ENCODE data around the gene NUP62CL.

The NUP62CL gene

DNA sequence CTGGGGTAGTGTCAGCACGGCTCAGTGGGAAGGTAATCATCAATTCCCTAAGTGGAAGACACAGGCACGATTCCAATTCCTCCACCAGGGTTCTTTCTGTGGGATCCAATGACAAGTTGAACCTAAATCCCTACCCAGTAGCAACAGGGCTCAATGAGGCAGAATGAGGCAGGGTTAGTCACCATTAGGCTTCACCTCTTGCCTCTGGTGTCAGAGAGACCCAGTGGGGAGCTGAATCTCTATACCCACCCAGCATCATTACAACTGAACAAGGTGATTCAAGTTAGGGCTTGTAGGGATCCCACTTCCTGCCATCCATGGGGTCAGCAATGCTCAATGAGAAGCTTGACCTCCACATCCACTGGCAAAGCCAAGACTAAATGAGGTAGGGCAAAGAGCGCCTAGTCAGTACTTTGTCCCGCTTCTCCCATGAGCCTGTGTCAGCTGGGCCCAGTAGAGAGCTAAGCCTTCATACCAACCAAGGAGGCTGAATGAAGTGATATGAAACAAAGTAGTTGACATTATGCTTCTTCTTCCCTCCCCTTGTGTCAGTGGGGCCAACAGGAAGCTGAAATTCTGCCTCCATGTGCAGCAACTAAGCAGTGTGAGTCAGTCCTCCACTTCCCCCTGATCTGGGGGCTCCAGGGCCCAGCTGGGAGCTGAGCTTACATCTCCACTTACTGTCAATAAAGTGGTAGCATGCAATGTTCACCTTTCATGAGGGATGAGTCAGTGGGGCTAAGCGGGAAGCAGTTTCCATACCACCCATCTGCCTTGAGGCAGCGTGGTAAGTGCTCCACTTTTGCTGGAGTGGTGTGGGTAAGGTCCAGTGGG lies 51.2 kb downstream of the NUP62CL start:
- H3K36me3 ChIP-seq (ENCODE audit: control insufficient read depth, insufficient read depth, low read length): no peaks in the 10 kb centered on the region
- no peaks in the 10 kb centered on the region for H3K27me3 ChIP-seq (replicated peaks; ENCODE audit: control insufficient read depth, insufficient read depth, low read length)
- TF ChIP-seq, protein P1, sequence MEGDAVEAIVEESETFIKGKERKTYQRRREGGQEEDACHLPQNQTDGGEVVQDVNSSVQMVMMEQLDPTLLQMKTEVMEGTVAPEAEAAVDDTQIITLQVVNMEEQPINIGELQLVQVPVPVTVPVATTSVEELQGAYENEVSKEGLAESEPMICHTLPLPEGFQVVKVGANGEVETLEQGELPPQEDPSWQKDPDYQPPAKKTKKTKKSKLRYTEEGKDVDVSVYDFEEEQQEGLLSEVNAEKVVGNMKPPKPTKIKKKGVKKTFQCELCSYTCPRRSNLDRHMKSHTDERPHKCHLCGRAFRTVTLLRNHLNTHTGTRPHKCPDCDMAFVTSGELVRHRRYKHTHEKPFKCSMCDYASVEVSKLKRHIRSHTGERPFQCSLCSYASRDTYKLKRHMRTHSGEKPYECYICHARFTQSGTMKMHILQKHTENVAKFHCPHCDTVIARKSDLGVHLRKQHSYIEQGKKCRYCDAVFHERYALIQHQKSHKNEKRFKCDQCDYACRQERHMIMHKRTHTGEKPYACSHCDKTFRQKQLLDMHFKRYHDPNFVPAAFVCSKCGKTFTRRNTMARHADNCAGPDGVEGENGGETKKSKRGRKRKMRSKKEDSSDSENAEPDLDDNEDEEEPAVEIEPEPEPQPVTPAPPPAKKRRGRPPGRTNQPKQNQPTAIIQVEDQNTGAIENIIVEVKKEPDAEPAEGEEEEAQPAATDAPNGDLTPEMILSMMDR (IDR thresholded peaks at IDR 0.05; ENCODE audit: insufficient read depth, low read length, poor library complexity, severe bottlenecking): no peak
- no peak for DNase-seq (ENCODE audit: extremely low read depth, insufficient read length)
- no peak overlapping the region for H3K4me3 ChIP-seq (replicated peaks; ENCODE audit: low read depth, low read length)

DNA sequence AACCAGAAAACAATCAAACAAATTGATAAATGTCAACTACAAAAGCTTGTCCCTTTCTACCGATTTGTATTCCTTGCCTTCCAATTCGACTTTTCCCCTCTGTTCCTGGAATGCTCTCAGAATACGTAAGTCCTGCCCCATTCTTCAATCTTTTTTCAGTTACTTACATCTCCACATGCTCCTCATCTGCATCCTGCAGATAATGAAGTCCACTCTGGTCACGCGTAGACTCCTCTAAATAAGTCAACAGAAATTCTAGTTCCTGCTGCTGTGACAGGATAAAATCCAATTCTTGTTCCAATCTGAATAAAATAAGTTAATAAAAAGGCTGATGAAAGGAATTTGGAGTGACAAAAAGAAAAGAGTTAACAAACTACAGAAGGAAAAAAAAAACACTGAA lies 53.2 kb downstream of the NUP62CL start:
- no peak for DNase-seq (ENCODE audit: extremely low read depth, insufficient read length)
- Histone ChIP-seq H3K4me3 (replicated peaks; ENCODE audit: low read depth, low read length) (no peak overlapping the region), H3K27me3 (replicated peaks; ENCODE audit: control insufficient read depth, insufficient read depth, low read length) (no peaks in the 10 kb centered on the region), H3K36me3 (ENCODE audit: control insufficient read depth, insufficient read depth, low read length) (no peaks in the 10 kb centered on the region)
- TF ChIP-seq, protein P1 (IDR thresholded peaks at IDR 0.05; ENCODE audit: insufficient read depth, low read length, poor library complexity, severe bottlenecking): no peak

DNA sequence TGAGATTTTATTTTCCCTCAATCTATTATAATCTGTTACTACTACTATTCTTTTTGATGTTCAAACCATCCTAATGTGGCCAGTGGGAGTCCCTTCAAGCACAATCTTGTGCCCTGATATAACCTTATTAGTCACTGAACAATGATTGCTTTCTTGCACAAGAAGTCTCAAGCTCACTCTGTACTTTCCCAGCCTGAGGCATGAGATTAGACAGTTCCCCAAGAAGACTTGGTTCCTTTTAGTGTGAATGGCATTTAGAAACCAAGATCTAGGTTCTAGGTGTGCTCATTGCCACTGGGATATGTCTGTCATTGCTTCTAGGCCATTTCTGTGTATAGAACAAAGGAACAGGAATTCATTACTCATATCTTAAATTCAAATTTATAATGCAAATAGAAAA lies 59.6 kb downstream of the NUP62CL start:
- no peak overlapping the region for H3K4me3 ChIP-seq (replicated peaks; ENCODE audit: low read depth, low read length)
- no peaks in the 10 kb centered on the region for H3K36me3 ChIP-seq (ENCODE audit: control insufficient read depth, insufficient read depth, low read length)
- H3K27me3 ChIP-seq (replicated peaks; ENCODE audit: control insufficient read depth, insufficient read depth, low read length): no peaks in the 10 kb centered on the region
- DNase-seq (ENCODE audit: extremely low read depth, insufficient read length): no peak
- TF ChIP-seq, protein P1 (IDR thresholded peaks at IDR 0.05; ENCODE audit: insufficient read depth, low read length, poor library complexity, severe bottlenecking): no peak

DNA sequence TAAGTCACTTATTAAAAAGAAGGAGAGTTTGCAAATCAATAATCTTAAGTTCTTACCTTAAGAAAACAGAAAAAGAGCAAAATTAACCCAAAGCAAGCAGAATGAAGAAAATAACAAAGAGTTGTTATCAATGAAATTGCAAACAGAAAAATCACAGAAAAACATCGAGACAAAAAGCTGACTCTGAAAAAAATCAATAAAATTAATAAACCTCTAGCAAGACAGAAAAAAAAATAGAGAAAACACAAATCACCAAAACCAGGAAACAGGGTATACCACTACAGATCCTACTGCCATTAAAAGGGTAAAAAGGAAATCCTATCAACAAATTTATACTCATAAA lies 70.3 kb downstream of the NUP62CL start:
- Histone ChIP-seq H3K36me3 (ENCODE audit: control insufficient read depth, insufficient read depth, low read length) (no peaks in the 10 kb centered on the region), H3K27me3 (replicated peaks; ENCODE audit: control insufficient read depth, insufficient read depth, low read length) (no peaks in the 10 kb centered on the region), H3K4me3 (replicated peaks; ENCODE audit: low read depth, low read length) (no peak overlapping the region)
- DNase-seq (ENCODE audit: extremely low read depth, insufficient read length): no peak
- TF ChIP-seq, protein P1 (IDR thresholded peaks at IDR 0.05; ENCODE audit: insufficient read depth, low read length, poor library complexity, severe bottlenecking): no peak

DNA sequence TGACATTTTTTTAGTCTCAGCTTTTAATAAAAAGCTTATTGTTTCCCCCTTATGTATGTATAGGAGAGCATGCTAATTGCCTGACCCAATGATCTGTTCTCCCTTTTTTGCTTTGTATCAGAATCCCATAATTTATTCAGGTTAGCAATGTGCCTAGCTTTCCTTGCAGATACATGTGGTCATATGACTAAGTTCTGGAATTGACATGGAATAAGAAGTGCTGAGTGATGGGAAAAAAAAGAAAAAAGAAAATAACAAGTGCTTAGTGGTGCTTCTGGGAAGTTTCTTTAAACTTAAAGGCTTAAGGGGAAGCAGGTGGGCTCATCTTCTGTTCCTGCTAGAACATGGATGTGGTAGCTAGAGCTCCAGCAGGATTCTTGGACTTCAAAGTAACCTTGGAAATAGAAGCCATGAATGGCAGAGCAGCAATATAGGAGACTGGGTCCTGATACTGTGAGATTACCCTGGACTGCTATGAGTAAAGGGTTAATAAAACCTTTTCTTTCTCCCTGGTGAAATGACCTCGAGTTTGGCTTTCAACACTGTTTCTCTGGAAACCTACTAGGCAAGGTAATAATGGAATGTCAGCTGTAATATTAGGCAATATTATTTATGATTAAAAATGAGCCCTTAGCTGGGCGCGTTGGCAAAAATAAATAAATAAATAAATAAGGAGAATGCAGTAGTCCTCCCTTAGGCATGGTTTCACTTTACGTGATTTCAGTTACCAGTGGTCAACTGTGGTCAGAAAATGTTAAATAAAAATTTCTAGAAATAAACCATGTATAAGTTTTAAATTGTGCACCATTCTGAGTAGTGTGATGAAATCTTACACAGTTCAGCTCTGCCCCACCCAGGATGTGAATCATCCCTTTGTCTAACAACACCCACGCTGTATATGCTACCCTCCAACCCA lies 70.9 kb downstream of the NUP62CL start:
- no peak for DNase-seq (ENCODE audit: extremely low read depth, insufficient read length)
- H3K36me3 ChIP-seq (ENCODE audit: control insufficient read depth, insufficient read depth, low read length): no peaks in the 10 kb centered on the region
- TF ChIP-seq, protein P1 (IDR thresholded peaks at IDR 0.05; ENCODE audit: insufficient read depth, low read length, poor library complexity, severe bottlenecking): no peak
- H3K4me3 ChIP-seq (replicated peaks; ENCODE audit: low read depth, low read length): no peak overlapping the region
- H3K27me3 ChIP-seq (replicated peaks; ENCODE audit: control insufficient read depth, insufficient read depth, low read length): no peaks in the 10 kb centered on the region

Data from GM06990 (cell line).